NCI-H82 treated with DMSO at 0.1 percent for 48 hours (cell line): ENCODE data around the gene TSPAN14.
"Not testable (repeated sequence)": the region's sequence is repeated elsewhere in the genome, so short reads cannot be mapped to it uniquely, and the experiment has no call there.

Source experiments
- DNase-seq: peaks from one replicate; lab custom pipeline; 2025; ENCODE audit not compliant: unreplicated experiment; lab: John Stamatoyannopoulos, UW

TSPAN14 gene

DNA sequence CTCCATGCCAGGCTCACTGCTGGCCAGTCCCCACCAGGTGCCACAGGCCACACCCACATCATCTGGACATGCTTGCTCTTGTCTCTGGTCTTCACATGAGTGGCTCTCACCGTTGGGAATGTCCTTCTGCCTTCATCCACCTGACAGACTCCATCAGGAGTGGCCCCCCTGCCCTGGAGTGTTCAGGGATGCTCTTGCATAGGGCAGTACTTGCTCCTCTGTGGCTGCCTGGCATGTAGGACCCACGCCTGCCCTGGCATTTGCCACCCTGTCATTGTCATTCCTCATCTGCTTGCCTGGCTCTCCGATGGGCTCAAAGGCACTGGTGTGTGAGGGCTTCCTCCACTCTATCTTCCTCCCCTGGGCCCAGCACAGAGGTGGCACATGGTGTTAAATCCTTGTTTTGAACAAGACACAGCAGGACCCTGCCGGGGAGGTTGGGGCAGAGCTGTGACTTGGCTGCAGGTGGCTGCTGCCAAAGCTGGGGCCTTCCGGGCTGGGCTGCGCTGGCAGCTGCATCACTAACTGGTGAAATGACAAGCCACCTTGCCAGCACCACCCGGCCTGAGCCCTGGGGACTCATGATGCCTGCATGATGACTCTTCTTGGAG is 85.4 kb downstream of the TSPAN14 start:
- DNase-seq: no peak

DNA sequence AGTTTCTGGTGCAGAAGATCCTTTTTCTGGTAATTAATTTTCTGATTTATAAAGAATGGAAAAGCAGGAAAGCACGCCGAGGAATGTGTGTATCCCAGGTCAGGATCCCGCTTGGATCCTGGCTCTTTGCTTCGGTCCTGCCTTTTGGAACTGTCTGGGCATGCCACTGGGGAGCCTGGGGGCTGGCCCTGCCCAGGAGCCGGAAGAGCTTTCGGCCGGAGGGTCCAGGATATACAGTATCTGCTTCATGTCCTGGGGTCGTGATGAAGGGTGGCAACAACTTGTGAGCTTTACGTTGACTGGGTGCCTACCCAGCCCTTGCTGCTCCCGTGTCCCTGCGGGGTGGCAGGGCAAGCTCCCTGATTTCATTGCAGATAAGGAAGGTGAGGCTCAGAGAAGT is 86.0 kb downstream of the TSPAN14 start:
- DNase-seq: no peak

DNA sequence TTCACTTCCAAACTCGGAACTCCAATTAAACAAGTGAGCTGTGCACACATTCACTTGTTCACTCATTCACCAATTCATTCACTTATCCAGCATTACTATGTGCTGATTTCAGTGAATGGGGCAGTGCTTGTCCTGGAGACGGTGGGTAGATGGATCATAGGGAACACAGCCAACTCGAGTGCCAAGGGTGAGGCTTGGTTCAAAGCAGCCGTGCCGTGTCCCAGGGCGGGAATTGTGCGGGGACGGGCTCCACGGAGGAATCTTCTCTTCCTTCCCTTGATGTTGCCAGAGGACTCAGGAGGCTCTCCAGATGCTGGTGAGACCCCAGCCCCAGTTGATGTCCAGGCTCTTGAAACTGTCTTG is 86.5 kb downstream of the TSPAN14 start:
- no peak for DNase-seq

DNA sequence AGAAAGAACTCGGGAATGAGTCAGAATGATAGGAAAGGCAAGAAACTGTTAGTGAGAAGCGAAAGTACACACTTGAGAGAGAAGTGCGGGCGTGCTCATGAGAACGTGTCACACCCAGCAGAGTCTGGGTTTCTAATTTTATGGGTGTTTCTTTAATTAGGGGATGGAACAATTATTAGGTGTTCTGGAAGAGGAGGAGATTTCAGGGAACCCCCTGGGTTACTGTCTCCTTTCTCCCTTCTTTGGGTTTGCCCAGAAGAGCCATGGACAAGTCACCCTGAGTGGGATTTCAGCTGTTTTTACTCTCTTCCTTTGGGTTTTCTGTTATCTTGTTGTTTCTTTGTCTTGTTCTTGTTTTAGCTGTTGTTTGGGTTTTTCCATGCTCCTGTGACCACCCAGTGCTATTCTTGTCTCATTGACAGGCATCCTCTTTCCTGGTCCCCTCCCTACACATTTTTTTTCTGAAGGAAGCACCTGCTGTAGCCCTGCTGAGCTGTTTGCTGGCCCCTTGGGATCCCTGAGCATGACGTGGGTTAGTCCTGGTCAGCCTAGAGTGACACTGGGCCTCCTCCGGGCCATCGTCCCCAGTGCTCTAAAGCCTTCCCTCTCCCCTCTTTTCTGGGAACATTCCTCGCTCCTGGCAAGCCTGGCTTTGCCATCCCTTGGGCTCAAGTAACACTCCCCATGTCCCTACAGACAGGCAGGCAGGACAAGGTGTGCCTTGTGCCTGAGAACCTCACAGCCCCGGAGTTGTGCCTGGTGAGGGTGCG is 87.1 kb downstream of the TSPAN14 start:
- DNase-seq: no peak

DNA sequence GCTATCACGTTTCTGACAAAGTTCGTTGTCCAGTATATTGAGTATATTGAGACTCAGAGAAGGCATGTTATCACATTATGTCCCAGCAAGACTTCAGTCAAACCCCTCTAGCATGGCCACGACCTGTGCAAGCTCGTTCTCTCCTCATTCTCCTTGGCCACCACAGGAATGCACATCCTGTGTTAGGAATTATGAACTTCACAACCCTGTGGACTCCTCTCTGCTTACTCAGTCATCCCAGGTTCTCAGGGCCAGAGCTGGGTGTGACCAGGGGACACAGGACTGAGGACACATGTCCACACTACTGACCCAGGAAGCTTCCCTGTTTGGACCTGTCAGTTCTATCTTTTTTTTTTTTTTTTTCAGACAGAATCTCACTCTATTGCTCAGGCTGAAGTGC is 87.9 kb downstream of the TSPAN14 start:
- no peak for DNase-seq

DNA sequence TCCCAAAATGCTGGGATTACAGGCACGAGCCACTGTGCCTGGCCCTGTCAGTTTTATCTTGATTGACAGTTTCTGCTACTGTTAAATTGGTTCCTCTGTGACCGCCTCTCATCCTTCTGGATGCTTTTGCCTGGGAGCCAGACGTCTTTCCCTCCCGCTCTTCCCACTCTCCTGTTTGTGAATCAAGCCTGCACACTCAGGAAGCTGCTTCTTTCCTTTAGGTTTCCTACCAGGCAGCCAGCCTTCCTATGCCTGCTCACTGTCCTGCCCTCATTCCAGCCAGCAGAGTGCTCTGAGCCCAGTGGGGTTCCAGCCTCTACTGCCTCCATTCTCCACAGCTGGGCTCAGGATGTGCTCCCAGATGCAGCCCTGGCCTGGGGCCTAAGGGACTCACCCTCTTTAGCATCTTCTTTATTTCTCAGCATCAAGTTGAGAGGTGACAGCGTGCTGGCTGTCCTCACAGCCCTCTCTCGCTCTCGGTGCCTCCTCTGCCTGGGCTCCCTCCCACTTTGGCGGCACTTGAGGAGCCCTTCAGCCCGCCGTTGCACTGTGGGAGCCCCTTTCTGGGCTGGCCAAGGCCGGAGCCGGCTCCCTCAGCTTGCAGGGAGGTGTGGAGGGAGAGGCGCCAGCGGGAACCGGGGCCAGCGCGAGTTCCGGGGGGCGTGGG is 88.7 kb downstream of the TSPAN14 start:
- DNase-seq: no peak

DNA sequence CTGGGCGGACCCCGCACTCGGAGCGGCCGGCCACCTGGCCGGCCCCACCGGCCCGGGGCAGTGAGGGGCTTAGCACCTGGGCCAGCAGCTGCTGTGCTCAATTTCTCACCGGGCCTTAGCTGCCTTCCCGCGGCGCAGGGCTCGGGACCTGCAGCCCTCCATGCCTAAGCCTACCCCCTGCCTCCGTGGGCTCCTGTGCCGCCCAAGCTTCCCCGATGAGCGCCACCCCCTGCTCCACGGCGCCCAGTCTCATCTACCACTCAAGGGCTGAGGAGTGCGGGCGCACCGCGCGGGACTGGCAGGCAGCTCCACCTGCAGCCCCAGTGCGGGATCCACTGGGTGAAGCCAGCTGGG is 89.2 kb downstream of the TSPAN14 start:
- DNase-seq: not testable (repeated sequence)

DNA sequence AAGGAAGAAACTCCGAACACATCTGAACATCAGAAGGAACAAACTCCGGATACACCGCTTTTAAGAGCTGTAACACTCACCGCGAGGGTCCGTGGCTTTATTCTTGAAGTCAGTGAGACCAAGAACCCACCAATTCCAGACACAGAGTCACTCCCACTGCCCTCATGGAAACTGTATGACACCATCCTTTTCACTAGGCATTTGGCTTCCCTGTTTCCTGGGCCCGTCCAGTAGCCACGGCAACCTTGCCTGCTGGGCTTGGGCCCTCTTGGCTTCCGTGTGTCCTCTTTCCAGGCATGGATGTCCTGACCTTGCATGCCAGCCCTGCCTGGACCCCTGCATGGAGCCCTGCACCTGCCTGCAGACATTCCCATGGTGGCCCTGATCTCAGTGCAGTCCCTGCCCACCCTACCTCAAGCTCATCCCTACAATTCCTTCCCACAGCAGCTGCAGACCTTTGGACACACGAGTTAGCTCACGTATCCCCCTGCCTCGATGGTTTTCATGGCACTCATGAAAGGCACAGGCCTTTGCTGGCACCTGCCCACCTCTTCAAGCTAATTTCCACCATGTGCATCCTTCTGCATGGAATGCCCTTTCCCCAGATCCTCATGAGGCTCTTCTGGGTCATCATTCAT is 90.3 kb downstream of the TSPAN14 start:
- no peak for DNase-seq

DNA sequence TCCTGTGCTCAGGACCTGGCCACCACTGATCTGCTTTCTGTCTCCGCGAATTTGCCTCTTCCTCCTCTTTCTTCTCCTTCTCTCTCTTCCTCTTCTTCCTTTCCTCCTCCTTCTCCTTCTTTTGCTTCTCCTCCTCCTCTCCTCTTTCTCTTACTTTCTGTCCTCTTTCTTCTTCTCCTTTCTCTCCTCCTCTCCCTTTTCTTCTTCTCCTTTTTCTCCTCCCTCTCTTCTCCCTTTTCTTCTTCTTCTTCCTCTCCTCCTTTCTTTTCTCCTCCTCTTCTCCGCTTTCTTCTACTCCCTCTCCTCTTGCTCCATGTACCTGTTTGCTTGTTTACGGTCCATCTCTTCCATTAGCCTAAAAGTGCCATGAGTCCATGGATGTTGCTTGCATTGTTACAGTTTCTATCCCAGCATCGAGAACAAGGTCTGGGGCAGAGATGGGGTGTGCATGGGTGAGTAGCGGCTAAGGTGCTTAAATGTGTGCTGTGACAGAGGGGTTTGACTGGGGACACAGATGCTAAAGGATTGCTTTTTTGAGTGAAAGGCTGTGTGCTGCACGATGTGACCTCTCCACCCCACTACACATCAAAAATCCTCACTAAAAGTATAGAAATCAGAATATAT is 91.3 kb downstream of the TSPAN14 start:
- no peak for DNase-seq

DNA sequence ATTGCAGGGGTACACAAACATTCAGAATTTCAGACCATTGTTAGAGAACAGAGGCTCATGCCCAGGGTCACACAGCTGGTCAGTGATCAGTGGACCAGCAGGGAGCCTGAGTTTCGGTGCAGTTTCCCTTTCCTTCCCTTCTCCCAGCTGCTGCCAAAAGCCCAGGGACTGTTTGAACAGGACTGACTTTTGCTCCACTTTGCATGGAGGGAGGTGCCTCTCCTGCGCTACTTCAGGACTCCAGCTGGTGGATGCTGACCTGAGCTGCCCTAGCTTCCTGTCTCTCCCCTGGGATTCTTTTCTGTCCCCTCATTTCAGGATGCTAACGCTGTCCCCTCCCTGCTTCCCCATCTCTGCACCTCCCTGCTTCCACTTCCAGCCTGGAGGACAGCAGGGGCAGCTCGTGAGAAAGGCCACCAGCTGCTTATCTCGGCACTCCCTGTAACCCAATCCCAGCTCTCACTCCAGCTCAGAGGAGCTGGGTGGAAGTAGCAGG is 98.1 kb downstream of the TSPAN14 start:
- DNase-seq: no peak

DNA sequence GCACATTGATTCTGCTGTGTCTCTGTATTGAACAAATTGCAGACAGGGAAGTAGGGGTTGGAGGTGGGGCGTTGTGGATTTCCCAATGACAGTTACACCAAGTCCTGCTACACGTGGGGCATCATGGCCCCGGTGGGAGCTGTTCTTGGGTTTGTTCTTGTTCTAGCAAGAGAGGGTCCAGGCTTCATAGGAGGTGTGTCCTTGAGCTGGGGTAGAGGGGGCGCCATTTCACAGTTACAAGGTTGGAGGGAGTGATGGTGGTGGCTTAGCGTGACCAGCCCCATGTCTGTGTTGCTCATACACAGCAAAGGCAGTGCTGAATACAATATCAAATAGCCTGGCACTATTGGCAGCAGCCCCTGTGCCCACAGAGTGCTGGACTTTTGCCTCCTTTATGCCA is 99.3 kb downstream of the TSPAN14 start:
- DNase-seq: no peak

DNA sequence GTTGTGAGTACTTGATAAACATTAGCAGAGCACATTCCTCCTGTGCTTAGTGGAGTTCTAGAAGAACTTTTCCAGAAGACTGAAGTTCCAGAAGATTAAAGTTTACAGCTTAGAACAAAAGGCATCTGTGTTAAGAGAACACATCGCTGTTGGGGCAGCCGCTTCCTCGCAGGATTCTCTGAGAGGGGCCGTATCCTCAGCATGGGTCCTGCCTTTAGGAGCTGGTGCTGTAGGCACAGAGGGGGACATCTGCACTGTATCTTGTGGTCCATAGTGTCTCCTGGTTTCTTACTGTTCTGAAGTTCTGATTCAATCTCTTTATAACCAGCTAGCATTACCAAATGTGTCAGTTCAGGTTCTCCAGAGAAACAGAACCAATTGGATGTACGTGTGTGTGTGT is 99.9 kb downstream of the TSPAN14 start:
- DNase-seq: no peak

DNA sequence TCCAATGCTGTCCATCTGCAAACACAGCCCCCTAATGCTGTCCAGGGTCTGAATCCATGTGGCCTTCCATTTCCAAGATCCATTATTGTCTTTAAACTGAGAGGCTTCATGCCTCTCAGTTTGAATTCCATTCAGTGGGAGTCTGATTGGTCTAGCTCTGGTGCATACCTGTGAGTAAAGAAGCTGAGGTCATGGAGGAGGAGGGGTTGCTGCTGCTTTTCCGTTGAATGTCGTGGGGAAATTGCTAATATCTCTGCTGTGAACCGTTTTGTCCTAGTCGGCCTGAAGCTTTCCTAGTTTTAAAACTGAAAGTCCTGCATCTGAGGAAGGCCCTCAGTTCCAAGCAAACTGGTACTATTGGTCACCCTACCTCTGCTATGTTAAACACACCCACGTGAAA is 101.3 kb downstream of the TSPAN14 start:
- DNase-seq: no peak

DNA sequence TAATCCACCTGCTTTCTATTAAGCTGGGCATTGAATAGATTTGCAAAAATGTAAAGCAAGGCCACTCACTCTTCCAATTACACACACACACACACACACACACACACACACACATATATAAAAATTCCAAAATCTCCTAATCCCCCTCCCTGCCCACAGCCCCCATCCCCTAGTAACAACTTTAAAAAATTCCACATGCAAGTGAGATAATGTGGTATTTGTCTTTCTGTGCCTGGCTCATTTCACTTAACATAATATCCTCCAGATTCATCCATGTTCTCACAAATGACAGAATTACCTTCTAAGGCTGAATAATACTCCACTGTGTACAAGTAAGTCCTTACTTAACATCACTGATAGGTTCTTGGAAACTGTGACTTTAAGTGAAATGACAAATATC is 107.8 kb downstream of the TSPAN14 start:
- DNase-seq: no peak

DNA sequence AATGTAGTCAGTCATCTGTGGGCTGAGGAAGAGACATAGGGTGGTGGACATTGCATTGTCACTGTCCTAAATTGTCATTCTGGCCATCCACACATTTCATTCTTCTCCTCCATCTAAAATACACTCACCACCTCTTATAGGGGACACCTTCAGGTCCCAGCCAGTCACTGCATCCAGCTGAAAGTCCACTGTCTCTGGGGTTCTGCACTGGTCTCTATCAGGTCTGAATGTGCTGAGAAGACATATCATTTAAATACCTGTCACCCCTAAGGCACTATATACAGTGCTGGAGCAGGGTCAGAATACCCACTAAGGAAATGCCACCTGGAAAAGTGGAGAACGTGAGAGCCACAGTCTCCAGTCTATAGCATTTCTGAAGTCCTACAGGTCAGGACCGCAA is 113.2 kb downstream of the TSPAN14 start:
- DNase-seq: no peak

DNA sequence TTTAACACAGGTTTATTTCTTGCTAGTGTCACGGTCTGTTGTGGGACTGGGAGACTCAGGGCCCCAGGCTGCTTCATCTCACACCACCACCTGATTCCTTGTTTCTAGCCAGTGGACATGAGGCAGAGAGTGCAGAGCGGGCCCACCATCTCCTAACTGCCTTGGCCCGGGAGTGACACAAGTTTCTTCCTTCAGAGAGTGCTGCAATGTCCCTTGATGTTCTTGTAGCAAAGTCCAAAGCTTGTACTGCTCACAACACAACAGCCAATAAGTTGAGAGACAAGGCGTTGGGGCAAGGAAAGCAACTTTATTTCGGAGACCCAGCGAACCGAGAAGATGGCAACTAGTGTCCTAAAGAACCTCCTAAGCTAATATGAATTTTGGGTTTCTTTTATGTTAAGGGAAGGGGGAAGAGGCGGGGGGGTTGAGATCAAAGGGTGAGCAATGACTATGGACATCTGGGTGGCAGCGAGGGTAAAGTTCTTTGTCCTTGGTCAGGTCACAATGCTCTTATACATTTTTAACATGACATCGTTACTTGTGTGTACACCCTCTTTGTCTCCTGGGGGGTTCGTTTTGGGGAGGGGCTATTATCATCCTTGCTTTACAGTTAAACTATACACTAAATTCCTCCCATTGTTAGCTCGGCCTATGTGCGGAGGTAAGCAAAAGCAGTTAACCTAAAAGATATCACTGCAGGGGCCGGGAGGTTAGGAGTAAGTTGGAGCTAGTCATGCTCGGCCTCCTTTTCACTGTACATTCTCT is 115.2 kb downstream of the TSPAN14 start:
- DNase-seq: no peak

DNA sequence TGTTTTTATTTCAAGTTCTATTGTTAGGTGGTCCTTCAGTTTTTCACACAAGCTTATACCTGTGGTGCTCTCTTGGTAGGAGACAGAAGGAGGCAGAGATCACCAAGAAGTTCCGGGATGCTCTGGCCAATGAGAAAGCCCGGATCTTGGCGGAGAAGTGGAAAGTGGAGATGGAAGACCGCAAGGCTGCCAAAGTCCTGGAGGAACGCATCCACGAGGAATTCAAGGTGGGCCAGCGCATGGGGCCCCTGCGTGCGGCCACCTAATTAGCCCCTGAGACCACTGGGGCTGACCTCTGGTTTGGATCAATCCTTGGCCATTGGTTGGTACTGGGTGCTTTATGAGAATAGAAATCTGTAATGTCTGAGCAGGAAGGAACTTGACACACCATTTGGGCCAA is 117.2 kb downstream of the TSPAN14 start:
- DNase-seq: no peak

DNA sequence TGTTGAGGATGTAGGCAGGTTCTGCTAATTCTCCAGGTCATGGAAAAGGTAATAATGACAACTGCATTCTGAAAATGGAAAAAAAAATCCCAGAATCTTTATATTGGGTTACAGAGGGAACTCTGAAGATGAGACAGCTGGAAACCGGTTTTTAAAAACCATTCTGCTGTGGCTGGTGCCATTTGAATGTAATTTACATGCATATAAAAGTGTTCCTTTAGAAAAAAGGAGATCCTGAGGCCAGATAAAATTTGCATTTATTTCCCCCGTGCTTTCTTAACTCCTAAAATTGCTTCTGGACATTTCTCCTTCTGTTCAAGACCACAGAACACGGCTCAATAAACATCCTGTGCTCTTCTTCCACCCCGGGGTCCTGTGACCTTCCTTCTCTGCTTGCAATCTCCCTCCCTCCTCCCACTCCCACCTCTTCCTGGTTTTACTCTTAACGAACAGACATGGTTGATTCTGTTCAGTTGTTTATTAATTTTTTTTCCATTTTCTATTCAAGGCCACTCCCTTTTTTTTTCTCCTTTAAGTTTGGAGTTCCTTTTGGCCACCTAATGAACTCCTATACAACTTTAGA is 125.2 kb downstream of the TSPAN14 start:
- DNase-seq: no peak

DNA sequence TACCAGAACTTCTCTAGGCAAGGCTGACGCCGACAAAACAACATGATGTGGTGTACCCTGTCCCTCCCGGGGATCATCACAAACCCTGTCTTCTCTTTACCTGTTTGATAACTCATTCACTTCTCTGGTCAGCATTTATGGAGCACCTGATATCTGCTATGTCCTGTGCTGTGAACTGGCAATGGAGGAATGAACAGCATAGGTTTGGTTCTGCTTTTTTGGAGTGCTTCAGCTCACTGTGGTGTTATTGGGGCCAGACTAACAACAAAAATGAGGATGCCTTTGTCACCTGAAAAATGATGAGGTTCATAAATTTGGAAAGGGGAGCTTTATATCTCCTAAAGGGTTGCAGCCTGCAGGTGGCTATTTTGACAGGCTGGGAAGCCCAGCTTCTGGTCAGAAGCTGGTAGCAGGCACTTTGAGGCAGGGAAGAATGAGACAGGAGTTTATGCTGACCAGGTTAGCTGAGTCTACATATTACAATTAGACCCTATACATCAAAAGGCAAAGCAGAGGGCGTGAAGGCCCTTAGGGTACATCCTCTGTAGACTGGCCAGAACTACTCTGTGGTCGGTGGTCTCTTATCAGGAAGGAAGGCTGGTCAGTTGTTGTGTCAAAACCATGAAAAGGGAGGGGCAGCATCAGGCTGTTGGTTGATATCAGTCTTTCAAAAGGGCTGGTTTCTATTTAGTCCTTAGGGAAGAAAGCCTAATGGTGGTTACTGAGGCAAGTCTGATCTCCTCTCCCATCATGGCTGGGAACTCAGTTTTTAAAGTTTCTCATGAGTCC is 125.9 kb downstream of the TSPAN14 start:
- DNase-seq: no peak
